ENCODE measurements around the gene PRR30.

GRCh38 chr2:27178469-27178868 is 39.3 kb upstream of the PRR30 start:
- TF ChIP-seq CTCF (IDR thresholded peaks at IDR 0.05) (no peak), POLR2A (IDR thresholded peaks at IDR 0.05) (no peak)

Data from Peyer's patch (tissue), 4 donors.